NB4 (cell line): ENCODE measurements around the gene BUD13.

Experiments used
- CTCF ChIP-seq: IDR thresholded peaks from one replicate; pipeline ENCODE4 v1.5.1; 2012; ENCODE audit warnings: low read depth, low read length
- MYC ChIP-seq: IDR thresholded peaks from 2 replicates; pipeline ENCODE4 v1.6.1; 2011; ENCODE audit warnings: low read depth, low read length
- POLR2A ChIP-seq: IDR thresholded peaks from 2 replicates; pipeline ENCODE4 v1.6.1; 2011; ENCODE audit warnings: mild to moderate bottlenecking; ENCODE audit not compliant: insufficient read length; ENCODE audit errors: extremely low read depth

GRCh38 chr11:116732271-116733042, 40.3 kb downstream of the BUD13 start:
- TF ChIP-seq CTCF (peak; percentile 96), POLR2A (no peak), MYC (no peak)
